HG03108 (cell line): ENCODE results near the gene PCNX2.

Experiments used
- ATAC-seq: cut with Tn5 transposase; IDR thresholded peaks from one replicate; pipeline ENCODE4 v1.9.1; 2021; ENCODE audit warnings: moderate library complexity; ENCODE audit not compliant: unreplicated experiment

The PCNX2 gene

DNA sequence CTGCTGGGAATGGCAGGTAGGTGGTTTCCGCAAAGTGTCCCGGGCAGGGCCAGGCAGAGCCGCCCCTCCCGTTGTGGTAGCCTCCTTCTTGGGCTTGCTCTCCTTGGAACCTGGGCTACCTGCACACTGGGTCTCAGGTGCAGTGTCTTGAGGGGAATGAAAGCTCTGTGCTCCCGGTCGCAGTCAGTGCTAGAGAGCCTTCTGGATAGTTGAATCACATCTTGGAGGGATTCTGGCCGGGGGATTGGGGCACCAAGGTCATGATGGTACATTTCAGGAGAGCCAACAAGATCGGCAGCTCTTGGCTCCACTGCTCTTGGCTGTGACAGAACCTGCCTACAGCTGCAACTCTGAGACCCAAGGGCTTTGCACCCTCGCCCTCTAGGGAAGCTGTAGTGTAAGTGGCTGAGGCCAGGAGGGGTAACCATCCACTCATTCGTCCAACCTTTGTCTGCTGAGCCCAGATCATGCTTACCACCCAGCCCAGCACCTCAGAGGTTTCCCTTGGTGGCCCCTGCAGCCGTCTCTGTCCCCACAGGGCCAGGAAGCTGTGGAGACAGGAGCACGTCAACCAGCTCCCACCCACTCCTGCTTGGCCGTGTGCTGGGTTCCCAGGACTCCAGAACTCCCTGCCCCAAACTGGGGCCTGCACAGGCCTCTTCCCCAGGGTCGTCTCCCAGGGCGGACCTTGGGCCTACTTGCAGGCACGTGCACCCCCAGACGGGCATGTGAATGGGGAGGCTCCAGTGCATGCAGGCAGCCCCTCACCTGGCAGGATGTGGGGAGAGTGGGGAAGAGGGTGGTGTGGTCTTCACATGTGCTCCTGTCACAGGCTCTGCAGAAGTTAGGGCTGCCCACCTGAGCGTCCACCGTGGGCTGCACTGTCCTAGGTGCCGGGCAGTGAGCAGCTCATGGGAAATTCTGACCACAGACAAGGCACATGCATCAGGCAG is 305.1 kb downstream of the PCNX2 start:
- ATAC-seq, result no peak

- ATAC-seq, result no peak
Observed at GRCh38 chr1:232988572-232989040, 306.9 kb downstream of the PCNX2 start.

GRCh38 chr1:232987774-232988140 is 307.8 kb downstream of the PCNX2 start:
- ATAC-seq, result no peak

- no peak for ATAC-seq
Observed at GRCh38 chr1:232987046-232987773, 308.3 kb downstream of the PCNX2 start.

DNA sequence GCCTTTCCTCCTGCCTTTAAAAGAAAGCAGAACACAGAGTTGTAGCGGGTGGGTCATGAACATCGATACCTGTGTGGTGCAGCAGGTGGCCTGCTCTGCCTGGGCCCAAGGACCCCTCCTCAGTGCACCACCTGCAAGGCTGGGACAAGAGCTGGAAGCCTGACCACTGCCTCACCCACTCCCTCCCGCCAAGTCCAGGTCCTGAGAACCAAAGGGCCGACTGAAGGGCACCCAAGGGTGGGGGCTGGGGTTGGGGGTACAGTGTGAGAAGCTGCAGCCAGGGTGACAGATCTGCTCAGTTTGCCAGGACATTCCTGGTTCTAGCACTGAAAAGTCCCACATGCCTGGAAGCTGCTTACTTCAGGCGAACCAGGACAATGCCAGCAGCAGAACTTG is 309.0 kb downstream of the PCNX2 start:
- ATAC-seq, result no peak

- ATAC-seq, result no peak
Observed at GRCh38 chr1:232985882-232986526, 309.5 kb downstream of the PCNX2 start.

GRCh38 chr1:232984577-232985425 is 310.7 kb downstream of the PCNX2 start:
- ATAC-seq, result no peak

GRCh38 chr1:232983817-232984567 is 311.5 kb downstream of the PCNX2 start:
- ATAC-seq, result no peak

- ATAC-seq, result no peak
Observed at GRCh38 chr1:232983375-232983774, 312.1 kb downstream of the PCNX2 start.

- ATAC-seq, result no peak
Observed at GRCh38 chr1:232982238-232982944, 313.1 kb downstream of the PCNX2 start.

- ATAC-seq, result no peak
Observed at GRCh38 chr1:232980986-232981560, 314.5 kb downstream of the PCNX2 start.

GRCh38 chr1:232980355-232980978 is 315.1 kb downstream of the PCNX2 start:
- ATAC-seq, result no peak

DNA sequence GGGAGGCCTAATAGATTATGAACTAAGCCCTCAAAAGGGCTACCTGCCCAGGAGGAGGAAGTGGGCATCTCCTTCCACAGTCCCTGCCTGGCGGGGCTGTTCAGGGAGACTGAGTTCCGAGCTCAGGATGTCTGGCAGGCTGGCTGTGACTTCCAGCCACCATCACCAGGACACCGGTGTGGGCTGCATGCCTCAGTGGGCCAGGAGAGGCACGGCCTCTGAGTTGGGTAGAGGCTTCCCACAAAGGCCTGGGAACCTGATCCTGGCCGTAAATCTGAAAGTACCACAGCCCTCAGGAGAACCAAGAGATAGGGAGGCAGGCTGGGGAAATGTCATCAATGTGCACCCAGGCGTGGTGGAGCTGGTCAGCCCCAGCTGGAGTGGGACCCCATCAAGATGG is 316.0 kb downstream of the PCNX2 start:
- ATAC-seq, result no peak

DNA sequence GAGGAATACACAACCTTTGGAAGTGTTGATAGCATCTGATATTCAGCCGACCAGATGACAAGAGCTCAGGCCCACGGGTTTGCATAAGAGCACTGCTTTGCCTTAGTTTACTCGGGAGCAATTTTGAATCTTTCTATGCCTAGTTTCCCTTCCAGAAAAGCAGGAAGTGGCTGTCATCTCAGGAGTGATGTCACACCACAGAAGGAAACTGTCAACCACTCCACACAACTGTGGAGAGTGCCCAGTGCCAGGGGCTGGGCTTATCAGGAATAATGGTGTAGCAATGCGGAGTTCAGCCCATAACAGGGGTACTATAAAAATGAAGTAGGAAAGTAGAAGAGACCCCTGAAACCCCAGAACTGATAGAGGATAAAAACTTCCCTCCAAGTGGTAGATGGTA is 316.7 kb downstream of the PCNX2 start:
- no peak for ATAC-seq

DNA sequence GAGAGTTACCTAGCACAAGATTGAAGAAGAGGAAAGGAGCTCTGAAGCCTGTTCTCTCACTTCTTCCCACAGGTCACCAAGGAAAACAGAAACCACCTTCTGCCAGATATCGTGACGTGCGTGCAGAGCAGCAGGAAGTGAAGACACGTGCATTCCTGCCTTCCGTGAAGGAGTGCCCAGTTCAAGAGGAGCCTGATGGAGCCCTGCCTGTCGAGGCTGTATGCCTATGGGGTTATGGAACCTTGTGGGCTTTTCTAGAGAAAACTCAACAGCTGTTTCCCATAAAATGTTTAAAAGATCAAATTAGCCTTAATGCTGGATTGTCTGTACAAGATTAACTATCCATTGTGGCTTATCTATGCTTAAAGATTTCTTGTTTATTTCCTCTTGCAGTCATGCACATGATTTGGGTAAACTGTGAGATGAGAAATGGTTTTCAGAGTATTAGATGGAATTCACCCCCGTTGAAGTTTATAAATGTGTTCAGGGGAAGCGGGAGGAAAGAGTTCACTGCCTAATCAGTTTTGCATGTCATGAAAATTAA is 317.4 kb downstream of the PCNX2 start:
- no peak for ATAC-seq

GRCh38 chr1:232974971-232975370 is 320.6 kb downstream of the PCNX2 start:
- ATAC-seq, result no peak

- ATAC-seq, result no peak
Observed at GRCh38 chr1:232973652-232974611, 321.6 kb downstream of the PCNX2 start.
